HepG2 (cell line): ENCODE data around the gene ZBTB7B. TPM values are rescaled to one million over a fixed set of nuclear protein-coding genes. Genes with fewer than 3 reads are reported as not detected.

Experiments used
- BORCS8-MEF2B ChIP-seq: sonication (generic); formaldehyde crosslinking; IDR thresholded peaks from 2 replicates; pipeline ENCODE4 v1.8.0; 2022; ENCODE audit warnings: mild to moderate bottlenecking, missing genetic modification reagents
- CHD2 ChIP-seq: IDR thresholded peaks from 2 replicates; pipeline ENCODE4 v1.6.1; 2011; ENCODE audit warnings: low read depth, low read length, improper control_type of control experiment
- DDIT3 ChIP-seq: sonication (generic); formaldehyde crosslinking; IDR thresholded peaks from 2 replicates; pipeline ENCODE4 v1.4.0; 2020; ENCODE audit warnings: mild to moderate bottlenecking, missing genetic modification reagents
- HNRNPL ChIP-seq: fragments of 200-400 bp; formaldehyde crosslinking; IDR thresholded peaks from 2 replicates; pipeline ENCODE4 v1.6.1; 2017; ENCODE audit warnings: mild to moderate bottlenecking, low read depth, low read length
- KAT8 ChIP-seq: IDR thresholded peaks from 2 replicates; pipeline ENCODE4 v1.6.1; 2016; ENCODE audit warnings: missing genetic modification reagents, missing compliant biosample characterization
- MTA3 ChIP-seq: sonication (generic); formaldehyde crosslinking; IDR thresholded peaks from 2 replicates; pipeline ENCODE4 v1.4.0; 2020; ENCODE audit warnings: missing genetic modification reagents
- ONECUT2 ChIP-seq: sonication (generic); formaldehyde crosslinking; IDR thresholded peaks from 2 replicates; pipeline ENCODE4 v1.4.0; 2020; ENCODE audit warnings: missing genetic modification reagents
- PAF1 ChIP-seq: IDR thresholded peaks from 2 replicates; pipeline ENCODE4 v1.6.1; 2016; ENCODE audit warnings: missing genetic modification reagents, missing compliant biosample characterization
- POLR2AphosphoS2 ChIP-seq: IDR thresholded peaks from 2 replicates; pipeline ENCODE4 v1.6.1; 2011; ENCODE audit warnings: low read depth, low read length, improper control_type of control experiment
- PPARG ChIP-seq: conservative IDR thresholded peaks from 2 replicates; pipeline ENCODE4 v1.6.1; 2016; ENCODE audit warnings: missing biosample characterization, missing genetic modification reagents
- RBAK ChIP-seq: sonication (generic); formaldehyde crosslinking; IDR thresholded peaks from 2 replicates; pipeline ENCODE4 v1.5.1; 2020; ENCODE audit warnings: mild to moderate bottlenecking, missing genetic modification reagents
- TBX3 ChIP-seq: fragments of 450-650 bp; IDR thresholded peaks from 2 replicates; pipeline ENCODE4 v1.6.1; 2017; ENCODE audit warnings: antibody characterized with exemption, mild to moderate bottlenecking, inconsistent platforms, borderline replicate concordance
- ZNF207 ChIP-seq: fragments of 450-650 bp; IDR thresholded peaks from 2 replicates; pipeline ENCODE4 v1.6.1; 2016; ENCODE audit warnings: antibody characterized with exemption, borderline replicate concordance
- ZNF232 ChIP-seq: sonication (generic); formaldehyde crosslinking; IDR thresholded peaks from 2 replicates; pipeline ENCODE4 v1.4.0; 2020; ENCODE audit warnings: missing genetic modification reagents, borderline replicate concordance
- ZNF432 ChIP-seq: sonication (generic); formaldehyde crosslinking; IDR thresholded peaks from 2 replicates; pipeline ENCODE4 v1.5.0; 2020; ENCODE audit warnings: missing genetic modification reagents, mild to moderate bottlenecking, borderline replicate concordance
- ZNF547 ChIP-seq: sonication (generic); formaldehyde crosslinking; IDR thresholded peaks from 2 replicates; pipeline ENCODE4 v1.5.1; 2020; ENCODE audit warnings: mild to moderate bottlenecking, missing genetic modification reagents
- ZNF674 ChIP-seq: sonication (generic); formaldehyde crosslinking; IDR thresholded peaks from 2 replicates; pipeline ENCODE4 v1.5.0; 2020; ENCODE audit warnings: low read depth, mild to moderate bottlenecking, missing genetic modification reagents
- ZNF724P ChIP-seq: sonication (generic); formaldehyde crosslinking; IDR thresholded peaks from 2 replicates; pipeline ENCODE4 v1.8.0; 2022; ENCODE audit warnings: missing genetic modification reagents, borderline replicate concordance
- ZNF747 ChIP-seq: sonication (generic); formaldehyde crosslinking; IDR thresholded peaks from 2 replicates; pipeline ENCODE4 v1.8.1; 2023; ENCODE audit warnings: missing genetic modification reagents, mild to moderate bottlenecking, borderline replicate concordance
- polyA plus RNA-seq, 8 experiments: library from polyadenylated mRNA; depleted of rRNA in 3 of 8; stranded (reverse) in 7 of 8; unstranded in 1 of 8; fragments of >200 nt; fragmentation: Illumina TruSeq in 4 of 8; extraction: Trizol in 4 of 8; gene quantifications; 2 replicates each; pipeline versions ENCODE4 v1.2.1 to v1.2.3, GENCODE V29; 2011 to 2016; ENCODE audit warnings: low read depth in 4 of 8, missing spikeins in 1 of 8, mixed read lengths in 1 of 8; ENCODE audit not compliant: insufficient read depth in 1 of 8
- total RNA-seq, 5 experiments: library from RNA; depleted of rRNA; stranded (reverse); fragments of >200 nt; fragmentation: Illumina TruSeq; extraction: Trizol; gene quantifications; 2 replicates each; pipeline ENCODE4 v1.2.3, GENCODE V29; 2016; ENCODE audit warnings: low read depth in 1 of 5
- TF ChIP-seq, protein P1 (sequence below): sonication (generic); formaldehyde crosslinking; IDR thresholded peaks from 2 replicates; pipeline ENCODE4 v1.4.0; 2020; ENCODE audit warnings: missing genetic modification reagents, borderline replicate concordance
- TF ChIP-seq, protein P2 (sequence below): sonication (generic); formaldehyde crosslinking; IDR thresholded peaks from 2 replicates; pipeline ENCODE4 v1.5.0; 2020; ENCODE audit warnings: missing genetic modification reagents
- TF ChIP-seq, protein P3 (sequence below): sonication (generic); formaldehyde crosslinking; IDR thresholded peaks from 2 replicates; pipeline ENCODE4 v1.5.0; 2020; ENCODE audit warnings: mild to moderate bottlenecking, missing genetic modification reagents

The ZBTB7B gene
- total and polyA plus RNA-seq, 2 of the 13 experiments (the other 11 are each of a cell fraction or from before 2014, with no cell fraction given), result 15.5 to 17.5 TPM

DNA sequence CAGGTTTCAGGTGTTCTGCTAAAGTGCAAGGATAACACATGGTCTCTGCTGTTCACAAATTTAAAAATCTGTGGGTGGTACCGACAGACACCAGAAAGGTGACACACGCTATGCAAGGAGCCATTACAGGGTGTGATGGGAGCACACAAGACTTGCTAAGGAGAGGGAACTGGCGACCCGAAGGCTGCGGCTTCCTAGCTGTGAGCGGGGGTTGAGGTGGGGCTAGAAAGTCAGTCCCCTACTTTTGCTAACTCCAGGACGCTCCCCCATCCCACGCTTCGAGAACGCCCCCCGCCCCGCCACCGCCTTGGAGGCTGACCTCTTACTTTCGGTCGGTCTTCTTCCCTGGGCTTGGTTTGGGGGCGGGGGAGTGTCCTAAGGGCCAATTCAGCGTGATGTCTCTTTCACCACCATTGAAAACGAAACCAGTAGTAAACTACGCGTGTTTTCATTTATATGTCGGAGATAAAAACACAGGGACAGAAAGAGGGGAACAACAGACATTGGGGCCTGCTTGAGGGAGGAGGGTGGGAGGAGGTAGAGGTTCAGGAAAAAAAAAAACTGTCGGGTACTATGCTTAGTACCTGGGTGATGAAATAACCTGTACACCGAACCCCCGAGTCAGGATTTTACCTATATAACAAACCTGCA is 27.1 kb upstream of the ZBTB7B start (continued):
- TF ChIP-seq, protein P1, sequence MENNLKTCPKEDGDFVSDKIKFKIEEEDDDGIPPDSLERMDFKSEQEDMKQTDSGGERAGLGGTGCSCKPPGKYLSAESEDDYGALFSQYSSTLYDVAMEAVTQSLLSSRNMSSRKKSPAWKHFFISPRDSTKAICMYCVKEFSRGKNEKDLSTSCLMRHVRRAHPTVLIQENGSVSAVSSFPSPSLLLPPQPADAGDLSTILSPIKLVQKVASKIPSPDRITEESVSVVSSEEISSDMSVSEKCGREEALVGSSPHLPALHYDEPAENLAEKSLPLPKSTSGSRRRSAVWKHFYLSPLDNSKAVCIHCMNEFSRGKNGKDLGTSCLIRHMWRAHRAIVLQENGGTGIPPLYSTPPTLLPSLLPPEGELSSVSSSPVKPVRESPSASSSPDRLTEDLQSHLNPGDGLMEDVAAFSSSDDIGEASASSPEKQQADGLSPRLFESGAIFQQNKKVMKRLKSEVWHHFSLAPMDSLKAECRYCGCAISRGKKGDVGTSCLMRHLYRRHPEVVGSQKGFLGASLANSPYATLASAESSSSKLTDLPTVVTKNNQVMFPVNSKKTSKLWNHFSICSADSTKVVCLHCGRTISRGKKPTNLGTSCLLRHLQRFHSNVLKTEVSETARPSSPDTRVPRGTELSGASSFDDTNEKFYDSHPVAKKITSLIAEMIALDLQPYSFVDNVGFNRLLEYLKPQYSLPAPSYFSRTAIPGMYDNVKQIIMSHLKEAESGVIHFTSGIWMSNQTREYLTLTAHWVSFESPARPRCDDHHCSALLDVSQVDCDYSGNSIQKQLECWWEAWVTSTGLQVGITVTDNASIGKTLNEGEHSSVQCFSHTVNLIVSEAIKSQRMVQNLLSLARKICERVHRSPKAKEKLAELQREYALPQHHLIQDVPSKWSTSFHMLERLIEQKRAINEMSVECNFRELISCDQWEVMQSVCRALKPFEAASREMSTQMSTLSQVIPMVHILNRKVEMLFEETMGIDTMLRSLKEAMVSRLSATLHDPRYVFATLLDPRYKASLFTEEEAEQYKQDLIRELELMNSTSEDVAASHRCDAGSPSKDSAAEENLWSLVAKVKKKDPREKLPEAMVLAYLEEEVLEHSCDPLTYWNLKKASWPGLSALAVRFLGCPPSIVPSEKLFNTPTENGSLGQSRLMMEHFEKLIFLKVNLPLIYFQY (CRISPR knock-in tag), result no peak
- TF ChIP-seq ZNF432 (no peak), PAF1 (CRISPR knock-in tag) (no peak), BORCS8-MEF2B (CRISPR knock-in tag) (0 out of 2 replicates have a peak, but pooled peaks have one; percentile 20), POLR2AphosphoS2 (no peak), ONECUT2 (CRISPR knock-in tag) (no peak), ZNF232 (CRISPR knock-in tag) (0 out of 2 replicates have a peak, but pooled peaks have one; percentile 6), HNRNPL (no peak), DDIT3 (CRISPR knock-in tag) (no peak), TBX3 (no peak), ZNF674 (no peak), ZNF747 (no peak), PPARG (CRISPR knock-in tag) (no peak), CHD2 (no peak), MTA3 (CRISPR knock-in tag) (no peak), KAT8 (CRISPR knock-in tag) (no peak; the same call in 1 of the 2 replicates), ZNF724P (CRISPR knock-in tag) (no peak), ZNF547 (CRISPR knock-in tag) (no peak), RBAK (CRISPR knock-in tag) (no peak), ZNF207 (no peak)
- TF ChIP-seq, protein P2, sequence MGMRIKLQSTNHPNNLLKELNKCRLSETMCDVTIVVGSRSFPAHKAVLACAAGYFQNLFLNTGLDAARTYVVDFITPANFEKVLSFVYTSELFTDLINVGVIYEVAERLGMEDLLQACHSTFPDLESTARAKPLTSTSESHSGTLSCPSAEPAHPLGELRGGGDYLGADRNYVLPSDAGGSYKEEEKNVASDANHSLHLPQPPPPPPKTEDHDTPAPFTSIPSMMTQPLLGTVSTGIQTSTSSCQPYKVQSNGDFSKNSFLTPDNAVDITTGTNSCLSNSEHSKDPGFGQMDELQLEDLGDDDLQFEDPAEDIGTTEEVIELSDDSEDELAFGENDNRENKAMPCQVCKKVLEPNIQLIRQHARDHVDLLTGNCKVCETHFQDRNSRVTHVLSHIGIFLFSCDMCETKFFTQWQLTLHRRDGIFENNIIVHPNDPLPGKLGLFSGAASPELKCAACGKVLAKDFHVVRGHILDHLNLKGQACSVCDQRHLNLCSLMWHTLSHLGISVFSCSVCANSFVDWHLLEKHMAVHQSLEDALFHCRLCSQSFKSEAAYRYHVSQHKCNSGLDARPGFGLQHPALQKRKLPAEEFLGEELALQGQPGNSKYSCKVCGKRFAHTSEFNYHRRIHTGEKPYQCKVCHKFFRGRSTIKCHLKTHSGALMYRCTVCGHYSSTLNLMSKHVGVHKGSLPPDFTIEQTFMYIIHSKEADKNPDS (CRISPR knock-in tag), result no peak
- TF ChIP-seq, protein P3, sequence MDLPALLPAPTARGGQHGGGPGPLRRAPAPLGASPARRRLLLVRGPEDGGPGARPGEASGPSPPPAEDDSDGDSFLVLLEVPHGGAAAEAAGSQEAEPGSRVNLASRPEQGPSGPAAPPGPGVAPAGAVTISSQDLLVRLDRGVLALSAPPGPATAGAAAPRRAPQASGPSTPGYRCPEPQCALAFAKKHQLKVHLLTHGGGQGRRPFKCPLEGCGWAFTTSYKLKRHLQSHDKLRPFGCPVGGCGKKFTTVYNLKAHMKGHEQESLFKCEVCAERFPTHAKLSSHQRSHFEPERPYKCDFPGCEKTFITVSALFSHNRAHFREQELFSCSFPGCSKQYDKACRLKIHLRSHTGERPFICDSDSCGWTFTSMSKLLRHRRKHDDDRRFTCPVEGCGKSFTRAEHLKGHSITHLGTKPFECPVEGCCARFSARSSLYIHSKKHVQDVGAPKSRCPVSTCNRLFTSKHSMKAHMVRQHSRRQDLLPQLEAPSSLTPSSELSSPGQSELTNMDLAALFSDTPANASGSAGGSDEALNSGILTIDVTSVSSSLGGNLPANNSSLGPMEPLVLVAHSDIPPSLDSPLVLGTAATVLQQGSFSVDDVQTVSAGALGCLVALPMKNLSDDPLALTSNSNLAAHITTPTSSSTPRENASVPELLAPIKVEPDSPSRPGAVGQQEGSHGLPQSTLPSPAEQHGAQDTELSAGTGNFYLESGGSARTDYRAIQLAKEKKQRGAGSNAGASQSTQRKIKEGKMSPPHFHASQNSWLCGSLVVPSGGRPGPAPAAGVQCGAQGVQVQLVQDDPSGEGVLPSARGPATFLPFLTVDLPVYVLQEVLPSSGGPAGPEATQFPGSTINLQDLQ (CRISPR knock-in tag), result no peak
